Uterus (tissue), 2 donors: Measurements from ENCODE around the gene CMC1.

Experiments used
- POLR2A ChIP-seq, 2 donors: fragments of 450-650 bp; IDR thresholded peaks; one replicate each; pipeline ENCODE4 v1.6.1; 2016; ENCODE audit warnings: antibody characterized with exemption in 2 of 2, mild to moderate bottlenecking in 1 of 2, moderate library complexity in 1 of 2
- TF ChIP-seq, protein P1 (sequence below), 4 experiments: fragments of 200-600 bp in 2 of 4; fragments of 450-650 bp in 2 of 4; sonication (generic) in 2 of 4; IDR thresholded peaks; one replicate each; pipeline ENCODE4 v1.5.1; 2016 to 2019; ENCODE audit warnings: antibody characterized with exemption in 4 of 4, mild to moderate bottlenecking in 2 of 4, moderate library complexity in 1 of 4

DNA sequence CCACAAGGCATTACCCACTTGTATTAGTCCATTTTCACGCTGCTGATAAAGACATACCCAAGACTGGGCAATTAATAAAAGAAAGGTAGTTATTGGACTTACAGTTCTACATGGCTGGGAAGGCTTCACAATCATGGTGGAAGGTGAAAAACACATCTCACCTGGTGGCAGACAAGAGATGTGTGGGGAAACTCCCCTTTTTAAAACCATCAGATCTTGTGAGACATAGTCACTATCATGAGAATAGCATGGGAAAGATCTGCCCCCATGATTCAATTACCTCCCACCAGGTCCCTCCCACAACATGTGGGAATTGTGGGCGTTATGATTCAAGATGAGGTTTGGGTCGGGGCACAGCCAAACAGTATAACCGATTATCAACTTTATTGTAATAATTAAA is 17.0 kb upstream of the CMC1 start:
- TF ChIP-seq, protein P1, sequence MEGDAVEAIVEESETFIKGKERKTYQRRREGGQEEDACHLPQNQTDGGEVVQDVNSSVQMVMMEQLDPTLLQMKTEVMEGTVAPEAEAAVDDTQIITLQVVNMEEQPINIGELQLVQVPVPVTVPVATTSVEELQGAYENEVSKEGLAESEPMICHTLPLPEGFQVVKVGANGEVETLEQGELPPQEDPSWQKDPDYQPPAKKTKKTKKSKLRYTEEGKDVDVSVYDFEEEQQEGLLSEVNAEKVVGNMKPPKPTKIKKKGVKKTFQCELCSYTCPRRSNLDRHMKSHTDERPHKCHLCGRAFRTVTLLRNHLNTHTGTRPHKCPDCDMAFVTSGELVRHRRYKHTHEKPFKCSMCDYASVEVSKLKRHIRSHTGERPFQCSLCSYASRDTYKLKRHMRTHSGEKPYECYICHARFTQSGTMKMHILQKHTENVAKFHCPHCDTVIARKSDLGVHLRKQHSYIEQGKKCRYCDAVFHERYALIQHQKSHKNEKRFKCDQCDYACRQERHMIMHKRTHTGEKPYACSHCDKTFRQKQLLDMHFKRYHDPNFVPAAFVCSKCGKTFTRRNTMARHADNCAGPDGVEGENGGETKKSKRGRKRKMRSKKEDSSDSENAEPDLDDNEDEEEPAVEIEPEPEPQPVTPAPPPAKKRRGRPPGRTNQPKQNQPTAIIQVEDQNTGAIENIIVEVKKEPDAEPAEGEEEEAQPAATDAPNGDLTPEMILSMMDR (IDR thresholded peaks at IDR 0.05), result no peak
- TF ChIP-seq POLR2A (IDR thresholded peaks at IDR 0.05), result no peak
